HG03095 (cell line): ENCODE measurements around the gene LYRM4.

Experiments
- ATAC-seq: cut with Tn5 transposase; IDR thresholded peaks from one replicate; pipeline ENCODE4 v1.9.1; 2021; ENCODE audit warnings: moderate library complexity; ENCODE audit not compliant: unreplicated experiment

LYRM4 gene

GRCh38 chr6:5282191-5282623, 21.5 kb upstream of the LYRM4 start:
- no peak for ATAC-seq

GRCh38 chr6:5280920-5281319, 20.2 kb upstream of the LYRM4 start:
- ATAC-seq: no peak

- no peak for ATAC-seq
Measured at GRCh38 chr6:5279891-5280338, 19.2 kb upstream of the LYRM4 start.

GRCh38 chr6:5278565-5279120, 17.9 kb upstream of the LYRM4 start:
- no peak for ATAC-seq

GRCh38 chr6:5278047-5278446, 17.3 kb upstream of the LYRM4 start:
- ATAC-seq: peak; percentile 78

- ATAC-seq: no peak
Measured at GRCh38 chr6:5277589-5277988, 16.8 kb upstream of the LYRM4 start.

GRCh38 chr6:5276581-5276980, 15.8 kb upstream of the LYRM4 start:
- no peak for ATAC-seq

GRCh38 chr6:5275497-5275896, 14.7 kb upstream of the LYRM4 start:
- ATAC-seq: no peak

GRCh38 chr6:5274231-5274630, 13.5 kb upstream of the LYRM4 start:
- no peak for ATAC-seq

GRCh38 chr6:5271926-5272325, 11.2 kb upstream of the LYRM4 start:
- no peak for ATAC-seq

- no peak for ATAC-seq
Measured at GRCh38 chr6:5270093-5270680, 9.4 kb upstream of the LYRM4 start.

GRCh38 chr6:5266423-5266822, 5.7 kb upstream of the LYRM4 start:
- no peak for ATAC-seq

GRCh38 chr6:5261545-5262109, 877 bp upstream of the LYRM4 start:
- ATAC-seq: no peak

GRCh38 chr6:5260111-5260620, 584 bp downstream of the LYRM4 start:
- peak; percentile 61 for ATAC-seq

GRCh38 chr6:5259428-5259827, 1.3 kb downstream of the LYRM4 start:
- no peak for ATAC-seq

- no peak for ATAC-seq
Measured at GRCh38 chr6:5257400-5257799, 3.4 kb downstream of the LYRM4 start.

- ATAC-seq: no peak
Measured at GRCh38 chr6:5256952-5257351, 3.8 kb downstream of the LYRM4 start.

GRCh38 chr6:5250911-5251310, 9.8 kb downstream of the LYRM4 start:
- ATAC-seq: no peak

- no peak for ATAC-seq
Measured at GRCh38 chr6:5250451-5250850, 10.3 kb downstream of the LYRM4 start.

GRCh38 chr6:5249451-5250122, 11.2 kb downstream of the LYRM4 start:
- ATAC-seq: no peak

GRCh38 chr6:5248302-5249098, 12.2 kb downstream of the LYRM4 start:
- no peak for ATAC-seq
